ENCODE results near the gene TNXB. TPM values are rescaled to one million over a fixed set of nuclear protein-coding genes. Genes with fewer than 3 reads are reported as not detected.
A peak's percentile ranks its signal among the peaks of the same experiment; 100 is the strongest.
"Not testable (repeated sequence)": the region's sequence is repeated elsewhere in the genome, so short reads cannot be mapped to it uniquely, and the experiment has no call there.

TNXB gene
- total RNA-seq, 2 donors from 2014 or later, result 7.3 to 20.1 TPM

DNA sequence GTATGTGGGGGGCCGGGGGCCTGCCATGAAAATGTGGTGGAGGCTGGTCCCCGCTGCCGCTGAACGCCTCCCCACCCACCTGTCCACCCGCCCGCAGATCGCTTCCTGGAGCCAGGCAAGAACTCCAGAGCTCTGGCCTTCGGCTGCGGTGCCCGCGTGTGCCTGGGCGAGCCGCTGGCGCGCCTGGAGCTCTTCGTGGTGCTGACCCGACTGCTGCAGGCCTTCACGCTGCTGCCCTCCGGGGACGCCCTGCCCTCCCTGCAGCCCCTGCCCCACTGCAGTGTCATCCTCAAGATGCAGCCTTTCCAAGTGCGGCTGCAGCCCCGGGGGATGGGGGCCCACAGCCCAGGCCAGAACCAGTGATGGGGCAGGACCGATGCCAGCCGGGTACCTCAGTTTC, 101.1 kb downstream of the TNXB start:
- H3K27me3 ChIP-seq; H3K27ac ChIP-seq; DNase-seq; H3K4me1 ChIP-seq; H3K9me3 ChIP-seq; H3K9ac ChIP-seq (ENCODE audit: low read depth in 2 of 2, low read length in 2 of 2); H3K4me3 ChIP-seq; intact Hi-C loops (cut with DNase I); H3K36me3 ChIP-seq: not testable (repeated sequence)

DNA sequence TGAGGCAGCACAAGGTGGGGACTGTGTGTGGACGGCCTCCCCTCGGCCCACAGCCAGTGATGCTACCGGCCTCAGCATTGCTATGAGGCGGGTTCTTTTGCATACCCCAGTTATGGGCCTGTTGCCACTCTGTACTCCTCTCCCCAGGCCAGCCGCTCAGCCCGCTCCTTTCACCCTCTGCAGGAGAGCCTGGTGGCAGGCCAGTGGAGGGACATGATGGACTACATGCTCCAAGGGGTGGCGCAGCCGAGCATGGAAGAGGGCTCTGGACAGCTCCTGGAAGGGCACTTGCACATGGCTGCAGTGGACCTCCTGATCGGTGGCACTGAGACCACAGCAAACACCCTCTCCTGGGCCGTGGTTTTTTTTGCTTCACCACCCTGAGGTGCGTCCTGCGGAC, 102.1 kb downstream of the TNXB start:
- H3K27ac ChIP-seq; H3K9me3 ChIP-seq; H3K4me1 ChIP-seq; H3K36me3 ChIP-seq; H3K27me3 ChIP-seq; intact Hi-C loops (cut with DNase I); H3K4me3 ChIP-seq; H3K9ac ChIP-seq (ENCODE audit: low read depth in 2 of 2, low read length in 2 of 2): not testable (repeated sequence)
- DNase-seq, result peak; percentile 14

DNA sequence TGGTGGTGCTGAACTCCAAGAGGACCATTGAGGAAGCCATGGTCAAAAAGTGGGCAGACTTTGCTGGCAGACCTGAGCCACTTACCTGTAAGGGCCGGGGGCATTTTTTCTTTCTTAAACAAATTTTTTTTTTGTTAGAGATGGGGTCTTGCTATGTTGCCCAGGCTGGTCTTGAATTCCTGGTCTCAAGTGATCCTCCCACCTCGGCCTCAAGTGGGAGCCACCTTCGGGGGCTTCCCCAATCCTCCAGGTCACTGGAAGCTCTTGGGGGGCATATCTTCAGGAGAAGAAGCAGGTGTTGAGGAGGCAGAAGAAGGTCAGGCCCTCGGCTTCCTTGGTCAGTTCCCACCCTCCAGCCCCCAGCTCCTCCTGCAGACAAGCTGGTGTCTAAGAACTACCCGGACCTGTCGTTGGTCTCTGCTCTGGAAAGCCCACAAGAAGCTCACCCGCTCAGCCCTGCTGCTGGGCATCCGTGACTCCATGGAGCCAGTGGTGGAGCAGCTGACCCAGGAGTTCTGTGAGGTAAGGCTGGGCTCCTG, 103.1 kb downstream of the TNXB start:
- H3K9me3 ChIP-seq; H3K4me1 ChIP-seq; H3K27me3 ChIP-seq; H3K9ac ChIP-seq (ENCODE audit: low read depth in 2 of 2, low read length in 2 of 2); H3K27ac ChIP-seq; H3K4me3 ChIP-seq; intact Hi-C loops (cut with DNase I); H3K36me3 ChIP-seq: not testable (repeated sequence)
- peak; percentile 3 for DNase-seq

DNA sequence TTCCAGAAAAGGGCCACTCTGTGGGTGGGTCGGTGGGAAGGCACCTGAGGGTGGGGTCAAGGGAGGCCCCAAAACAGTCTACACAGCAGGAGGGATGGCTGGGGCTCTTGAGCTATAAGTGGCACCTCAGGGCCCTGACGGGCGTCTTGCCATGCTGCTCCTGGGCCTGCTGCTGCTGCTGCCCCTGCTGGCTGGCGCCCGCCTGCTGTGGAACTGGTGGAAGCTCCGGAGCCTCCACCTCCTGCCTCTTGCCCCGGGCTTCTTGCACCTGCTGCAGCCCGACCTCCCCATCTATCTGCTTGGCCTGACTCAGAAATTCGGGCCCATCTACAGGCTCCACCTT, 103.6 kb downstream of the TNXB start:
- H3K9me3 ChIP-seq; H3K4me3 ChIP-seq; H3K27me3 ChIP-seq; DNase-seq; H3K36me3 ChIP-seq; intact Hi-C loops (cut with DNase I); H3K9ac ChIP-seq (ENCODE audit: low read depth in 2 of 2, low read length in 2 of 2); H3K27ac ChIP-seq; H3K4me1 ChIP-seq: not testable (repeated sequence)

- H3K9me3 ChIP-seq; intact Hi-C loops (cut with DNase I); H3K9ac ChIP-seq (ENCODE audit: low read depth in 2 of 2, low read length in 2 of 2); H3K27me3 ChIP-seq; H3K36me3 ChIP-seq; H3K4me1 ChIP-seq; H3K27ac ChIP-seq; H3K4me3 ChIP-seq: not testable (repeated sequence)
- DNase-seq, result peak; percentile 5
Observed at GRCh38 chr6:32004864-32005537, 104.1 kb downstream of the TNXB start.

GRCh38 chr6:32004393-32004792, 104.7 kb downstream of the TNXB start:
- intact Hi-C loops (cut with DNase I); H3K9me3 ChIP-seq; H3K27me3 ChIP-seq; H3K27ac ChIP-seq; H3K36me3 ChIP-seq; H3K9ac ChIP-seq (ENCODE audit: low read depth in 2 of 2, low read length in 2 of 2); DNase-seq; H3K4me1 ChIP-seq; H3K4me3 ChIP-seq: not testable (repeated sequence)

- H3K4me1 ChIP-seq; H3K36me3 ChIP-seq; DNase-seq; H3K9me3 ChIP-seq; H3K4me3 ChIP-seq; H3K27me3 ChIP-seq; H3K27ac ChIP-seq; intact Hi-C loops (cut with DNase I); H3K9ac ChIP-seq (ENCODE audit: low read depth in 2 of 2, low read length in 2 of 2): not testable (repeated sequence)
Observed at GRCh38 chr6:32003301-32003700, 105.8 kb downstream of the TNXB start.

GRCh38 chr6:32002546-32003268, 106.4 kb downstream of the TNXB start:
- DNase-seq; H3K4me1 ChIP-seq; H3K36me3 ChIP-seq; intact Hi-C loops (cut with DNase I); H3K9me3 ChIP-seq; H3K9ac ChIP-seq (ENCODE audit: low read depth in 2 of 2, low read length in 2 of 2); H3K4me3 ChIP-seq; H3K27ac ChIP-seq; H3K27me3 ChIP-seq: not testable (repeated sequence)

- H3K9ac ChIP-seq (ENCODE audit: low read depth in 2 of 2, low read length in 2 of 2); intact Hi-C loops (cut with DNase I); H3K9me3 ChIP-seq; H3K36me3 ChIP-seq; DNase-seq; H3K4me3 ChIP-seq; H3K4me1 ChIP-seq; H3K27me3 ChIP-seq; H3K27ac ChIP-seq: not testable (repeated sequence)
Observed at GRCh38 chr6:31996385-31996784, 112.8 kb downstream of the TNXB start.

GRCh38 chr6:31994421-31994820, 114.7 kb downstream of the TNXB start:
- H3K36me3 ChIP-seq; H3K27ac ChIP-seq; intact Hi-C loops (cut with DNase I); H3K9ac ChIP-seq (ENCODE audit: low read depth in 2 of 2, low read length in 2 of 2); H3K4me3 ChIP-seq; H3K4me1 ChIP-seq; H3K9me3 ChIP-seq; H3K27me3 ChIP-seq; DNase-seq: not testable (repeated sequence)

Other genes with a start within 250 kb of the TNXB start
- gene NEU1, start 246.5 kb downstream of the TNXB start, total RNA-seq, result 10 to 100 TPM; 33.8 to 47.4 TPM
- gene SLC44A4, start 230.3 kb downstream of the TNXB start, total RNA-seq, result 100 to 1,000 TPM; 546 to 779 TPM
- 10 to 100 TPM; 28.4 to 52.1 TPM for gene EHMT2, start 211.6 kb downstream of the TNXB start, total RNA-seq
- 1 to 10 TPM; 2.0 to 4.9 TPM for gene ZBTB12, start 207.3 kb downstream of the TNXB start, total RNA-seq
- 10 to 100 TPM in 1 of 2 donors, 1 to 10 TPM in 1; 7.8 to 15.2 TPM for gene C2, start 181.6 kb downstream of the TNXB start, total RNA-seq
- gene CFB, start 163.2 kb downstream of the TNXB start, total RNA-seq, result 10 to 100 TPM; 20.4 to 60.6 TPM
- 10 to 100 TPM; 50.3 to 55.6 TPM for gene NELFE, start 150.4 kb downstream of the TNXB start, total RNA-seq
- gene SKIC2, start 150.2 kb downstream of the TNXB start, total RNA-seq, result 10 to 100 TPM; 52.5 to 81.1 TPM
- gene DXO, start 137.2 kb downstream of the TNXB start, total RNA-seq, result 10 to 100 TPM; 13.0 to 16.1 TPM
- gene C4A, start 127.3 kb downstream of the TNXB start, total RNA-seq, result 10 to 100 TPM; 15.9 to 23.4 TPM
- gene C4B, start 94.5 kb downstream of the TNXB start, total RNA-seq, result 10 to 100 TPM; 11.9 to 19.4 TPM
- gene CYP21A2, start 70.9 kb downstream of the TNXB start, total RNA-seq, result 1 to 10 TPM in 1 of 2 donors, not detected in 1; 3.3 TPM
- 100 to 1,000 TPM in 1 of 2 donors, 10 to 100 TPM in 1; 83.3 to 131 TPM for gene ATF6B, start 18.9 kb upstream of the TNXB start, total RNA-seq
- gene FKBPL, start 20.9 kb upstream of the TNXB start, total RNA-seq, result 1 to 10 TPM; 5.2 to 8.1 TPM
- under 1 TPM; 0.72 to 0.90 TPM for gene PRRT1, start 42.6 kb upstream of the TNXB start, total RNA-seq
- gene PPT2, start 44.8 kb upstream of the TNXB start, total RNA-seq, result 10 to 100 TPM; 18.4 to 21.0 TPM
- 10 to 100 TPM; 10.4 to 13.7 TPM for gene EGFL8, start 55.3 kb upstream of the TNXB start, total RNA-seq
- 10 to 100 TPM; 44.1 to 54.5 TPM for gene AGPAT1, start 66.7 kb upstream of the TNXB start, total RNA-seq
- 10 to 100 TPM; 75.8 to 87.4 TPM for gene RNF5, start 69.1 kb upstream of the TNXB start, total RNA-seq
- 10 to 100 TPM in 1 of 2 donors, 1 to 10 TPM in 1; 4.1 to 10.1 TPM for gene AGER, start 74.9 kb upstream of the TNXB start, total RNA-seq
- 10 to 100 TPM; 47.5 TPM for gene PBX2, start 80.9 kb upstream of the TNXB start, total RNA-seq
- gene GPSM3, start 83.3 kb upstream of the TNXB start, total RNA-seq, result 1 to 10 TPM; 6.7 to 8.6 TPM
- 1 to 10 TPM; 2.9 to 3.7 TPM for gene NOTCH4, start 114.7 kb upstream of the TNXB start, total RNA-seq

Data from colonic mucosa (tissue), 4 donors.